ENCODE results near the gene DNAJC28.

Gene DNAJC28

GRCh38 chr21:33511639-33512038, 20.1 kb upstream of the DNAJC28 start (continued):
- TF ChIP-seq ZBTB44 (tag by site-specific recombination; IDR thresholded peaks at IDR 0.05): no peak
- no peak for TF ChIP-seq ZNF626 (tag by site-specific recombination; IDR thresholded peaks at IDR 0.05)
- no peak for TF ChIP-seq ZNF677 (tag by site-specific recombination; IDR thresholded peaks at IDR 0.05)
- TF ChIP-seq ZSCAN4 (tag by site-specific recombination; IDR thresholded peaks at IDR 0.05): no peak
- TF ChIP-seq MZF1 (tag by site-specific recombination; IDR thresholded peaks at IDR 0.05; ENCODE audit: borderline replicate concordance): no peak

- ChIA-PET POLR2A (interaction anchor here (0.5 kb wide), 1 partner anchor 62 kb away, joined by 3 read pairs; no protein-coding TSS in a partner anchor), CTCF (no interaction called here)
- no peak for TF ChIP-seq ZNF169 (tag by site-specific recombination; IDR thresholded peaks at IDR 0.05)
- no peak for TF ChIP-seq ZNF639 (tag by site-specific recombination; IDR thresholded peaks at IDR 0.05)
- TF ChIP-seq HOXA7 (CRISPR knock-in tag; IDR thresholded peaks at IDR 0.05; ENCODE audit: borderline replicate concordance): no peak
- TF ChIP-seq ZNF624 (tag by site-specific recombination; IDR thresholded peaks at IDR 0.05): no peak
- TF ChIP-seq KLF17 (tag by site-specific recombination; IDR thresholded peaks at IDR 0.05): no peak
- TF ChIP-seq ZBTB11 (tag by site-specific recombination; conservative IDR thresholded peaks at IDR 0.05; ENCODE audit: low read depth): no peak
- TF ChIP-seq ZNF645 (tag by site-specific recombination; IDR thresholded peaks at IDR 0.05): no peak
- TF ChIP-seq ZNF302 (tag by site-specific recombination; IDR thresholded peaks at IDR 0.05; ENCODE audit: low read depth): no peak
- no peak for TF ChIP-seq ZNF792 (tag by site-specific recombination; IDR thresholded peaks at IDR 0.05)
- TF ChIP-seq ZNF248 (tag by site-specific recombination; IDR thresholded peaks at IDR 0.05): no peak
- no peak for TF ChIP-seq KLF8 (tag by site-specific recombination; IDR thresholded peaks at IDR 0.05)
- no peak for TF ChIP-seq ZNF157 (tag by site-specific recombination; IDR thresholded peaks at IDR 0.05)
- TF ChIP-seq ZNF785 (tag by site-specific recombination; IDR thresholded peaks at IDR 0.05): no peak
- TF ChIP-seq ZNF335 (tag by site-specific recombination; conservative IDR thresholded peaks at IDR 0.05): no peak
- no peak for TF ChIP-seq ZNF23 (tag by site-specific recombination; IDR thresholded peaks at IDR 0.05; ENCODE audit: borderline replicate concordance)
- Histone ChIP-seq H3K4me1 (ENCODE audit: control insufficient read depth, insufficient read depth, low read length) (no peaks in the 10 kb centered on the region), H3K9me3 (ENCODE audit: control insufficient read depth, insufficient read depth, low read depth, low read length) (no peaks in the 10 kb centered on the region), H3K27ac (ENCODE audit: extremely low read depth, low read depth, low read length) (no peak overlapping the region), H3K4me3 (ENCODE audit: low read depth, low read length) (no peak overlapping the region), H3K36me3 (ENCODE audit: control insufficient read depth in 2 of 2, insufficient read depth in 1 of 2, low read length in 2 of 2) (peaks cover 90 to 95% of the 10 kb centered on the region in 2 experiments)
Observed at GRCh38 chr21:33510826-33511225, 19.3 kb upstream of the DNAJC28 start.
